GM13977 (cell line): ENCODE data around the gene UBASH3A.

Experiments
- DNase-seq: peaks from one replicate; pipeline ENCODE4 v3.0.0; 2012; ENCODE audit warnings: low spot score
- in situ Hi-C: fragments of 300-500 bp; cut with MboI; formaldehyde crosslinking; loops from one replicate; pipeline ENCODE4 v1.12.0; 2022; ENCODE audit warnings: low sequenced_read_pairs, low pct_unique_long_range_greater_than_20kb, mixed read lengths, inconsistent platforms; ENCODE audit not compliant: unreplicated experiment
- TF ChIP-seq, protein P1 (sequence below): IDR thresholded peaks from 2 replicates; pipeline ENCODE4 v1.5.1; 2012; ENCODE audit warnings: mild to moderate bottlenecking, control low read depth; ENCODE audit not compliant: insufficient read depth; ENCODE audit errors: extremely low read depth, missing control alignments

Gene UBASH3A

GRCh38 chr21:42455754-42456440 is 52.2 kb downstream of the UBASH3A start:
- TF ChIP-seq, protein P1, sequence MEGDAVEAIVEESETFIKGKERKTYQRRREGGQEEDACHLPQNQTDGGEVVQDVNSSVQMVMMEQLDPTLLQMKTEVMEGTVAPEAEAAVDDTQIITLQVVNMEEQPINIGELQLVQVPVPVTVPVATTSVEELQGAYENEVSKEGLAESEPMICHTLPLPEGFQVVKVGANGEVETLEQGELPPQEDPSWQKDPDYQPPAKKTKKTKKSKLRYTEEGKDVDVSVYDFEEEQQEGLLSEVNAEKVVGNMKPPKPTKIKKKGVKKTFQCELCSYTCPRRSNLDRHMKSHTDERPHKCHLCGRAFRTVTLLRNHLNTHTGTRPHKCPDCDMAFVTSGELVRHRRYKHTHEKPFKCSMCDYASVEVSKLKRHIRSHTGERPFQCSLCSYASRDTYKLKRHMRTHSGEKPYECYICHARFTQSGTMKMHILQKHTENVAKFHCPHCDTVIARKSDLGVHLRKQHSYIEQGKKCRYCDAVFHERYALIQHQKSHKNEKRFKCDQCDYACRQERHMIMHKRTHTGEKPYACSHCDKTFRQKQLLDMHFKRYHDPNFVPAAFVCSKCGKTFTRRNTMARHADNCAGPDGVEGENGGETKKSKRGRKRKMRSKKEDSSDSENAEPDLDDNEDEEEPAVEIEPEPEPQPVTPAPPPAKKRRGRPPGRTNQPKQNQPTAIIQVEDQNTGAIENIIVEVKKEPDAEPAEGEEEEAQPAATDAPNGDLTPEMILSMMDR, result no peak
- in situ Hi-C loops, result no loop called here
- DNase-seq, result no peak

DNA sequence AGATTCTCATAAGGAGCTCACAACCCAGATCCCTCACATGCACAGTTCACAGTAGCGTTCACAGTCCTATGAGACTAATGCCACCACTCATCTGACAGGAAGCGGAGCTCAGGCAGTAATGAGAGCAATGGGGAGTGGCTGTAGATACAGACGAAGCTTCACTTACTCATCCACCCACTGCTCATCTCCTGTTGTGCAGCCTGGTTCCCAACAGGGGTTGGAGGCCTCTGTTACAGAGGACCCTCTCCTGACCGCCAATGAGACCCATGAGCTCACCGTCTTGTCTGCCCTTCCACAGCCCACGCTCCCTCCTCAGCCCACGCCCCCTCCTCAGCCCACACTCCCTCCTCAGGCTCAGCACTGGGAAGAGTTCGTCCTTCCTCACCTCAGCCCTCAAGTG is 52.8 kb downstream of the UBASH3A start:
- DNase-seq, result no peak
- TF ChIP-seq, protein P1, result no peak
- in situ Hi-C loops, result no loop called here

DNA sequence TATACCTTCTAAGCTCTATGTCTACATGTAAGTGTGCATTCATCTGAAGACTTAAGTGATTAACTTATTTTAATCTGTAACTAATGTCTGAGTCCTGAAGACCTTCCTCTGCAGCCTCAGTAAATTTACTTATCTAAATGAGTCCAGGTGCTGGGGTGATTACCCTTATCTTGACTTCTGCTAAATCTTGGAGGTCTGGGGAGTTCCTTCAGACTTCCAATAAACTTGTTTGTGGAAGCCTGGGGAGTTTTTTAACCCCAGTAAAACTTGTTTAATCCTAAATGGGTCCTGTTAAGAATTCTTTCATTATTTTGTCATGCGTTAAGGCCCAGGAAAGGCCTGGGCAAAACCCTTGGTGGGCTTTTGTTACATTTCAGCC is 55.4 kb downstream of the UBASH3A start:
- TF ChIP-seq, protein P1, result no peak
- in situ Hi-C loops, result no loop called here

GRCh38 chr21:42459546-42460215 is 56.0 kb downstream of the UBASH3A start:
- in situ Hi-C loops, result no loop called here
- TF ChIP-seq, protein P1, result no peak
- DNase-seq, result no peak

More for the DNA sequence above, 55.4 kb downstream of the UBASH3A start:
- DNase-seq, result no peak

DNA sequence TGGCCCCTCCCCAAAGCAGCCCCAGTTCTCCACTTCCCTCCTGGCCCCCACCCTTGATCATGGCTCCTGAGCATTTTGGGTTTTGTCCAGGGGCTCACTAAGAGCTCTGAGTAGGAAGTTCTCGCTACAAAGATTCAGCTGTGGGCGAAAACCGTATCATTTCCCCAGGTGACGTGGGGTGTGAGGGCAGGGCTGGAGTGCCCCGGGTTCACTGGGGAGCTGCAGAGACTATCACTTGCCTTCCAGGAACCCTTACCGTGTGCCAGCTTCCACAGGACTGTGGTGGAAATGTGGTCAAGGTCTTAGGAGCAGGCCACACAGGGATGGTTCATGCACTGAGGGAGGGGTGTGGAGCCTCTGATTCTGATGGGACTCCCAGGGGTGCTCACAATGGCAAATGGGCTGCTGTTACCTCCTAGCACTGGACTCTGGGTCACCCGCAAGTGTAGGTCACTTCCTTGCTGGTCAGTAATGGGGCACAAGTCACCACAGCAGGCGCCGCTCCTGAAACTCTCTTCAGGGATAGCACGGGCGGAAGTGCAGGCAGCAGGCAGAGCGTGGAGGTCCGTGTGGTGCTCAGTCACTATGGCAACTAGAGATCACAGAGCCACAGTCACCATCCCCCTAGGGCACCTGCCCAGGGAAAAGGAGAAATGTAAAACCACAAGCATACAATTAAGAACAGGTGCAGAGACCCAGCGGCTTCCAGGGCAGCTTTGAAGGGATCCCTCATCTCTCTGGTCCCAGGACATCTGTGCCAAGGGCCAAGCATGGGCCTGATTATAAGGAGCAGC is 56.9 kb downstream of the UBASH3A start:
- TF ChIP-seq, protein P1, result no peak
- in situ Hi-C loops, result no loop called here

GRCh38 chr21:42461185-42461520 is 57.5 kb downstream of the UBASH3A start:
- in situ Hi-C loops, result no loop called here
- TF ChIP-seq, protein P1, result no peak
- DNase-seq, result no peak

More for the DNA sequence above, 56.9 kb downstream of the UBASH3A start:
- DNase-seq, result peak; percentile 56
